ENCODE data around the gene RETREG2.

Gene RETREG2

GRCh38 chr2:219168932-219169331, 9.1 kb upstream of the RETREG2 start:
- no peak for DNase-seq (ENCODE audit: low read depth in 2 of 2)

GRCh38 chr2:219169930-219170654, 8.0 kb upstream of the RETREG2 start, which contains the start of gene SLC23A3:
TSS of gene SLC23A3 (minus strand) at chr2:219170029. CDS start at chr2:219169984, 45 bp downstream.
- no peak for DNase-seq (ENCODE audit: low read depth in 2 of 2)

DNA sequence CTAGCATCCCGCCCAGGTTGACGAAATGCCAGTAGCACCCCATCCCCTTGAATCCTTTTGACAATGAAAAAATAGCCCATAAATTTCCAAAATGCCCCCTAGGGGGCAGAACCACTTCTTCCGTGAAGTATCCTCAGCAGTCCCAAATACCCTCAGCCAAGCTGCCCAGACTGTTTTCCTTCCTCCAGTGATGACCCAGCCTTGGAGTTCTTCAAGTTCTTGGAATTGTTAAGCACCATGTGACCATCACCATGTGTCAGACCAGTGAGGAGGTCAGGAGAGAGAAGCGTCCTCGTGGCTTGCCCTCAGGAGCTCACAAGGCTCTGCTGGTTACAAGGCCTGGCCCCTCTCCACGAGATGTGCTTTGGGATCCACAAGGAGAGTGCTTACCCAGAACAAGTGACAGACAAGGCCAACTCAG, 6.8 kb upstream of the RETREG2 start:
- DNase-seq (ENCODE audit: low read depth in 2 of 2), result no peak

DNA sequence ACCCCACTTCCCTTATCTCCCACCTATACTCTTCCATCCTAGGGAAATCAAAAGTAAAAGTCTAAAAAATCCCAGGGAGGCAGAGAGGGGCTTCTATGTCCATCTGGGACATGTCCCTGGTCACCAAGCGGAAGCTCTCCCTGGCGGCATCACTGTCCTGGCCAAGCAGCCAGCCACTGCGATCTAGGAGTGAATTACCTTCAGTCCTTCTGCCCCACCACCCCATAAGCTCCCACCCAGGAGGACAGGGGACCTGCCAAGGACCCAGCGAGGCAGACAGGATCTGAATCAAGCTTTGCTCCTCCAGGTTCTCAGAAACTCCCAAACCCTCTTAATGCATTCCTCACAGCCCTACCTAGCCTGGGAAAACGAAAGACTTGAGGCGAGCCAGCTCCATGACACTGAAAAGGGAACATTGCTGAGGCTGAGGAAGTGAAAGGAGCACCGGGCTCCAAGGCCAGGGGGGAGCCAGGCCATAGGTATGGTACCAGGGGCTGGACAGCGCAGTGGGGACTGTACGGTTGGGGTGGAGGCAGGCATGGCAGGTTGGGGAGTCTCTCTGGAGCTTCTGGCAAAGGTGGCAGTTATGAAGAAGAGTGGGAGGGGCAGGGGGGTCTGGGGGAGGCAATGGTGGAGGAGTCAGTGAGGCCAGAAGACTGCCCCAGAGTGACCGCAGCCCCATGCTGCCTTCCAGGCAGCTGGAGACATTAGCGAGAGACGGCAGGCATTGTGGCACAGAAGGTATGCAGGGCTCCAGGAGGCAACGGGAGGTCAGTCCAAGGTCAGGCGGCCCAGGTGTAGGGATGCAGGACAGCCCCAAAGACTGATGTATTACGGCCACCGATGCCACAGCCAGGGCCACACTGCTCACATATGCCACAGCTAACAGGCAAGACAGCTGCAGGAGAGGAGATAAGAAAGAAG, 5.6 kb upstream of the RETREG2 start:
- no peak for DNase-seq (ENCODE audit: low read depth in 2 of 2)

- DNase-seq (ENCODE audit: low read depth in 2 of 2), result no peak
Observed at GRCh38 chr2:219173176-219173575, 4.9 kb upstream of the RETREG2 start.

- DNase-seq (ENCODE audit: low read depth in 2 of 2), result no peak
Observed at GRCh38 chr2:219174146-219174545, 3.9 kb upstream of the RETREG2 start.

GRCh38 chr2:219174801-219175200, 3.3 kb upstream of the RETREG2 start:
- DNase-seq (ENCODE audit: low read depth in 2 of 2), result no peak

DNA sequence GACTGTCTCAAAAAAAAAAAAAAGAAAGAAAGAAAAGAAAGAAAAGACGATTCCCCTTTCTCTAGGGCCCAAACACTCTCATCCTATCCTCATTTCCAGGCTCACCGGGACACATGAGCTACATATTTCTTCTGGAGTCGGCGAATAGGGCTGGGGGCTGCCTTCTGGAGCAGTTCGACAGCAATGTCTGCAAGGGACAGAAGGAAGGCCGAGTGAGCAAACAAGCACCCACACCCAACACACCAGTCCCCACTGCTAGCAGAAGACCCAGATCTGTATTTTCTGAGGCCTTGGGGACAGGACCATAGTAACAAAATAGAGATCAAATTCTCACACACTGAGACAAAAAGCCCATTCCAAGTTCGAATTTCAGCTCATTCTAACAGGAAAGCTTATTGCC, 2.6 kb upstream of the RETREG2 start:
- DNase-seq (ENCODE audit: low read depth in 2 of 2), result no peak

- no peak for DNase-seq (ENCODE audit: low read depth in 2 of 2)
Observed at GRCh38 chr2:219175928-219176817, 1.9 kb upstream of the RETREG2 start.

DNA sequence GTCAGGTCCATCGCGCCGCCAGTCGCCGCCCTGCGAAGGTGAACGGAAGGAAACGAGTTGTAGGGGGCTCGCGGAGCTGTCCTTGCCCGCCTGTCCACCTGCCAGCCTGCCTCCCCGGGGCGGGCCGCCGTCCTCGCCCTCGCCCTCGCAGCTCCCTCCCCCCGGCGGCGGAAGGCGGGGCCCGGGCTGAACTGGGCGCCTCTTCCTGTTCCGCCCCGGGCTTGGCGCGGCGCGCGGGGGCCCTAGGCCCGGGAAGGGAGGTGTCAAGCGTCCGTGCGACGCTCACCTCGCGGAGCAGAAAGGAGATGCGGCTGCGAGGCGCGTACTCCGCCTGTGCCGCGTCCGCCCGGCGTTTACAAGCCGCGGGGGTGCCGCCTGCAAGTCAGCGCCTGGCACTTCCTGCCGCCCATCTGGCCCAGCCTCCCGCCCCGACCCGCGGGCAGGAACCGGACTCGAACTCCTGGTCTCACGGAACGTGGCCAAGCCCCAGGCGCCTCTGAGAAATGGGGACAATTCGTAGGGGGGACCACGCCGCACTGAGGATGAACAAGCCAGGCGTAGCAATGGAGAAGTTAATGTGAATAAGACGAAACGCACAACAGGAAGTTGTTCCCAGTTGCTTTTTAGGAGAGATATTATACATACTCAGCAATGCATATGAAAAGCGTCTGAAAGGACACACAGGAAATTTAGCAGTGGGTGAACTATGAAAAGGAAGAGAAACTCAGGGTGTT, 1.1 kb upstream of the RETREG2 start, which contains the start of gene CNPPD1:
TSS of gene CNPPD1 (minus strand) at position 108 of the 734 bp plus-strand sequence. CDS start at position 11, 97 bp downstream.
- peak; percentile 61 to 78 for DNase-seq (ENCODE audit: low read depth in 2 of 2)

DNA sequence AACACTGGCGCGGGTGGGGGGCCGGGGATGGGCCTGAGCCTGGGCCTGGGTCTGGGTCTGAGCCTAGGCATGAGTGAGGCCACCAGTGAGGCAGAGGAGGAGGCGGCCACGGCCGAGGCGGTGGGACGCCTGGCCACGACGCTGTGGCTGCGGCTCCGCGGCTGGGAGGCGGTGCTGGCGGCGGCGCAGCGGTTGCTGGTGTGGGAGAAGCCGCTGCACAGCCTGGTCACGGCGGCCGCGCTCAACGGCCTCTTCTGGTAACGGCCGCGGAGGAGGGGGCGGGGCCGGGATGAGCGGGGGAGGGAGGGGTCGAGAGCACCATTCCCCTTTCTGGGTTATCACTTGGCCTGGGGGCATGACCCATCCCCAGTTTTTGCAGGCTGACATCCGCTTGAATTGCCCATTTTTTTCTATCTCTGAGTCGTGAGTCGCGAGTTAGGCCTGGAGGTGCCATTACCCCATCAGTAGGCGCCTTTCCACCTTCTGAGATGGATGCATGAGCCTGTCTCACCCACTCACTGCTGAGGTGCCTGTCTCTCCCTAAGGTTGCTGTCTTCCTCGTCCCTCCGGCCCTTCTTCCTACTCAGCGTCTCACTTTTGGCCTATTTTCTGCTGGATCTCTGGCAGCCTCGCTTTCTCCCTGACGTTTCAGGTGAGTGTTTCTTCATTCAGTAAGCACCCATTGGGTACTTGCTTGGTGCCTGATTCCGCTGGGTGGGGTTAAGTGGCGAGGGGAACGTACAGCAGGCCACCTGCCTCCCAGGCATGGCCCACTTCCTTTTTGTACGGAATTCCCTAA, 501 bp downstream of the RETREG2 start:
- DNase-seq (ENCODE audit: low read depth in 2 of 2), result peak in 1 of 2 donors; percentile 20

GRCh38 chr2:219179601-219180465, 1.8 kb downstream of the RETREG2 start:
- DNase-seq (ENCODE audit: low read depth in 2 of 2), result no peak

GRCh38 chr2:219180961-219181360, 2.9 kb downstream of the RETREG2 start:
- DNase-seq (ENCODE audit: low read depth in 2 of 2), result no peak

GRCh38 chr2:219181531-219181930, 3.5 kb downstream of the RETREG2 start:
- DNase-seq (ENCODE audit: low read depth in 2 of 2), result no peak

DNA sequence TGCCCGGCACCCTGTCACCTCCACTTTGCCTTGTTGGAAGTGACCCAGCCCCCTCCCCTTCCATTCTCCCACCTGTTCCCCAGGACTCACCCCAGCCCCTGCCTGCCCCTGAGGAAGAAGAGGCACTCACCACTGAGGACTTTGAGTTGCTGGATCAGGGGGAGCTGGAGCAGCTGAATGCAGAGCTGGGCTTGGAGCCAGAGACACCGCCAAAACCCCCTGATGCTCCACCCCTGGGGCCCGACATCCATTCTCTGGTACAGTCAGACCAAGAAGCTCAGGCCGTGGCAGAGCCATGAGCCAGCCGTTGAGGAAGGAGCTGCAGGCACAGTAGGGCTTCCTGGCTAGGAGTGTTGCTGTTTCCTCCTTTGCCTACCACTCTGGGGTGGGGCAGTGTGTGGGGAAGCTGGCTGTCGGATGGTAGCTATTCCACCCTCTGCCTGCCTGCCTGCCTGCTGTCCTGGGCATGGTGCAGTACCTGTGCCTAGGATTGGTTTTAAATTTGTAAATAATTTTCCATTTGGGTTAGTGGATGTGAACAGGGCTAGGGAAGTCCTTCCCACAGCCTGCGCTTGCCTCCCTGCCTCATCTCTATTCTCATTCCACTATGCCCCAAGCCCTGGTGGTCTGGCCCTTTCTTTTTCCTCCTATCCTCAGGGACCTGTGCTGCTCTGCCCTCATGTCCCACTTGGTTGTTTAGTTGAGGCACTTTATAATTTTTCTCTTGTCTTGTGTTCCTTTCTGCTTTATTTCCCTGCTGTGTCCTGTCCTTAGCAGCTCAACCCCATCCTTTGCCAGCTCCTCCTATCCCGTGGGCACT, 4.5 kb downstream of the RETREG2 start:
- DNase-seq (ENCODE audit: low read depth in 2 of 2), result no peak

DNA sequence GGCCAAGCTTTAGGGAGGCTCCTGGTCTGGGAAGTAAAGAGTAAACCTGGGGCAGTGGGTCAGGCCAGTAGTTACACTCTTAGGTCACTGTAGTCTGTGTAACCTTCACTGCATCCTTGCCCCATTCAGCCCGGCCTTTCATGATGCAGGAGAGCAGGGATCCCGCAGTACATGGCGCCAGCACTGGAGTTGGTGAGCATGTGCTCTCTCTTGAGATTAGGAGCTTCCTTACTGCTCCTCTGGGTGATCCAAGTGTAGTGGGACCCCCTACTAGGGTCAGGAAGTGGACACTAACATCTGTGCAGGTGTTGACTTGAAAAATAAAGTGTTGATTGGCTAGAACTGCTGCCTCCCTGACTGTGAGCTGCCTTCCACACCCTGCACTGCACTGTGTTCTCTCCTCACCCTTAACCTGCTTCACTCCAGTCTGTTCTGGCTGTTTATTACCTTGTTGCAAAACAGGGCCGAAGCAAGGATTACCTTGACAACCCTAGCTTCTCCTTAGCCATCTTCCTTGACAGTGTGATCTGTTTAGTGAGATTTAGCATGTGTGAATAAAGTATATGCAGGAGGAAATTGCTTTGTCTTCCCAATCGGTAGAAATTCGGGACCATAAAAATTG, 5.2 kb downstream of the RETREG2 start:
- DNase-seq (ENCODE audit: low read depth in 2 of 2), result no peak

DNA sequence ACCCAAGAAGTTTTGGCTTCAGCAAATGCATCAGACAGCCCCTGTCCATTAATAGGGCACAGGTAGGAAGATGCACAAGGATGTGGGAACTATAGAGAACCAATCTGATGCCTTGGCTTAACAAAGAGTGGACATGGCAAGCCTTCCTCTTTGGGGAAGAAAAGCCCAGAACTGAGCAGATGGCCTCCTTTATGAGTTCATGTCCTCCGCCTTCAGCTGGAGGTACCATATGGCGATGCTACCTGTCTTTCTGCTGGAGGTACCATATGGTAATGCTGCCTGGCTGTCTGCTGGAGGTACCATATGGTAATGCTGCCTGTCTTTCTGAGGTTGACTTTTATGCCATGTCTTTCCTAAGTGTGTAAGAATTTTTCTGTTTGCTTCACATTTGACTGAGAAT, 6.0 kb downstream of the RETREG2 start:
- DNase-seq (ENCODE audit: low read depth in 2 of 2), result no peak
